GM23248 (cell line): ENCODE results near the gene RASIP1.

ENCODE experiments used
- EZH2 ChIP-seq: fragments of 200-600 bp; sonication (generic); IDR thresholded peaks from 2 replicates; pipeline ENCODE4 v1.6.1; 2018; ENCODE audit warnings: antibody characterized with exemption, mild to moderate bottlenecking; ENCODE audit not compliant: insufficient read depth, poor library complexity, severe bottlenecking
- EZH2phosphoT487 ChIP-seq: fragments of 200-600 bp; sonication (generic); IDR thresholded peaks from 2 replicates; pipeline ENCODE4 v1.6.1; 2018; ENCODE audit warnings: antibody characterized with exemption, moderate library complexity, mild to moderate bottlenecking, low read depth; ENCODE audit not compliant: insufficient read depth

DNA sequence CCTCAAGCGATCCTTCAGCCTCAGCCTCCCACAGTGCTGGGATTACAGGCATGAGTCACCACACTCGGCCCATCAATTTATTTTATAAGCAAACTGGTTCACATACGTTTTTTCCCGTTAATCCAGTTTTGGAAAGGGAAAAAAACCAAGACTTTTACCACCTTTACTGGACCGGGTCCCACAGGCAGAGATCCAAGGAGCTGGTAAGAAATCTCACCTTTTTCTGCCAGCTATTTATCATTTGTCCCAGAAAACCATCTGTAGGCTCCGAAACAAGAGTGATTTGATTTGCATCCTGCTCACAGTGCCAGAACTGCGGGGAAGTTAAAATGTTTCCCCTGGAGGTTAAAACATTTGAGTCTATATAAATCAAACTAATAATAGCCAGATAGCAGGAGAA is 51.0 kb downstream of the RASIP1 start:
- TF ChIP-seq EZH2phosphoT487 (no peak), EZH2 (no peak)
